NCI-H2081 (cell line): ENCODE measurements around the gene ADGB.
"Not testable (repeated sequence)": the region's sequence is repeated elsewhere in the genome, so short reads cannot be mapped to it uniquely, and the experiment has no call there.

Experiments used
- DNase-seq, 2 experiments: peaks; one replicate each; lab custom pipeline; 2025; lab: John Stamatoyannopoulos, UW

Gene ADGB

GRCh38 chr6:146768722-146769121, 169.9 kb downstream of the ADGB start:
- no peak for DNase-seq

DNA sequence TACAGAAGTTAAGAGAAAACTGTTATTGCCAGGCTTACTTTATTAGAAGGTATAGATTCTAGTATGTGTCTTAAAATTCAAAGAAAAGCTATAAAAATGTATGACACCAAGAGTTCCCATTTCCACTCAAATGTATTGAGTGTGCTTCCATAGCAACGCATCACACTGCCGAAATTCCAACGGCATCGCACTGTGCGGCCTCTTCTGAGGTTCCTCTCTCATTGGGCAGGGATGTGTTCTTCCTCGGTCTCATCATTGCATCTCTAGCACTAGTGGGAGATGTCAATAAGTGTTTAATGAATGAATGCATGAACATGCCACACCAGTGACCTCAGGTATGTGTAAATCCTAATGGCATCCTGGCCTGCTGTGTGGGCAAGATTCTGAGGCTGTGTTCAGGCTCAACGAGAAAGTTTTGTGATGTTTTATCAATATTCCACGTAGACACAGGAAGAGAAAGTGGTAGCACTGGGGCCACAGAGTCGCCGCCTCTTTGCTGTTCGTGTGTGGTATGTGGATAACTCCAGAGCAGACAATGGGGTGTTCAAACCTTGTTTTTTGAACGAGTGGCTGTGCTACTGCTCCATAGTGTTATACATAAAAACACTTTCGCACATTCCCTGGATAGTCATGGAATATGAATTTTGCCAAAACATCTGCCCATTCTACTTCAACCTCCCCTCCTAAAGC, 171.6 kb downstream of the ADGB start:
- no peak for DNase-seq

- no peak for DNase-seq
Observed at GRCh38 chr6:146770965-146771735, 172.4 kb downstream of the ADGB start.

- DNase-seq, result peak in 1 of 2 experiments; percentile 1
Observed at GRCh38 chr6:146775220-146775619, 176.4 kb downstream of the ADGB start.

DNA sequence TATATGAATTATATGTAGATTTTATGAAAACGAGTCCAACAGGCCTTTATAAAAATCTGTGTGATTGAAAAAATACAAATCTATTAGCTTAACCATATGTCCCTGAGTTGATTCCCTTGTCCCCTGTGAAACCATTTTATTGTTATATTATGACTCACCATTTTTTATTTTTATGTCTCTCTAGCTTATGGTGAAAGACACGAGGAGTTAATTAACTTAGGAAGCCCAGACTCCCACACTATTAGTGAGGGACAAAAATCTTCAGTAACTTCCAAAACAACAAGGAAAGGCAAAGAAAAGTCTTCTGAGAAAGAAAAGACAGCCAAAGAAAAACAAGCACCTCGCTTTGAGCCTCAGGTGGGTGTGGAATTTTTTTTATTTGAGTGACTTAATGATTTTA, 183.1 kb downstream of the ADGB start:
- DNase-seq, result no peak

DNA sequence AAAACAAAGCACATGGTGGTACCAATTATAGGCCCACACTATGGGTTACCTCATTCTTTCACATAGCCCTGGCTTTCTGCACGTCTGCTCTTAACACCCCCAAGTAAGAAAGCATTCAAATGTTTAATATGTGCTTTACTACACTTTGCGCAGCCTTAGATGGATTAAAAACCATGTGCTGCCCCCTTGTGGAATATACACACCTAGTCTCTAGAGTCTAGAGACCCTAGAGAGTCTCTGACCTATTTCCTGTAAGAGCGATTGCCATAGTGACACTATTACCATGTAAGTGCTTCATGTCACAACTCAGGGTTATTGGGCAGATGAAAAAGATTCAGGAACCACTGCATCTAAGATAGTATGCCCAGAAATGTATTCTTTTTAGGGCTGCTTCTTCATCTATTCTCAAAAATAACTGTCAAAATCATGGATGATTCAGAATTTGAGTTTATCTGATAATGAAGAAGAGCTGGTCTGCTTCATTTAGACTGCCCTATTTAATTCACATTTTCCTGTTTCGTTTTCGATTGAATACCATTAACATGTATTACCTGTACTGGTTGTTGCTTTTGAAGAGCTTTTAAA, 186.3 kb downstream of the ADGB start:
- DNase-seq, result peak; percentile 39 to 62

- DNase-seq, result no peak
Observed at GRCh38 chr6:146787876-146788508, 189.2 kb downstream of the ADGB start.

DNA sequence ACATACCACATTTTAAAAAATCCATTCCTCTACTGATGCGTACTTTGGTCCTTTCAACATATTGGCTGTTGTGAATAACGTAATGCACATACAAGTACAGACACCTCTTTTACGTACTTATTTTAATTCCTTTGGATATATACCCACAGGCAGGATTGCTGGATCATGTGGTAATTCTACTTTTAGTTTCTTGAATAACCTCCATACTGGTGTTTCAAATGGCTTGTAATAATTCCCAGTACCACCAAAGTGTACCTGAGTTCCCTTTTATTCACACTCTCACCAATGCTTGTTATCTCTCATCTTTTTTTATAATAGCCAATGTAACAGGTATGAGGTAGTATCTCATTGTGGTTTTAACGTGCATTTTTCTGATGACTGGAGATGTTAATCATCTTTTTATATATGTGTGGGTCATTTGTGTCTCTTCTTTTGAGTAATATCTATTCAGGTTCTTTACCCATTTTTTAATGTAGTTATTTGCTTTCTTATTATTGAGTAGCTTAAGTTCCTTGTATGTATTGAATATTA, 191.9 kb downstream of the ADGB start:
- no peak for DNase-seq

- DNase-seq, result no peak
Observed at GRCh38 chr6:146791930-146792329, 193.2 kb downstream of the ADGB start.

- DNase-seq, result not testable (repeated sequence)
Observed at GRCh38 chr6:146793218-146793617, 194.4 kb downstream of the ADGB start.

DNA sequence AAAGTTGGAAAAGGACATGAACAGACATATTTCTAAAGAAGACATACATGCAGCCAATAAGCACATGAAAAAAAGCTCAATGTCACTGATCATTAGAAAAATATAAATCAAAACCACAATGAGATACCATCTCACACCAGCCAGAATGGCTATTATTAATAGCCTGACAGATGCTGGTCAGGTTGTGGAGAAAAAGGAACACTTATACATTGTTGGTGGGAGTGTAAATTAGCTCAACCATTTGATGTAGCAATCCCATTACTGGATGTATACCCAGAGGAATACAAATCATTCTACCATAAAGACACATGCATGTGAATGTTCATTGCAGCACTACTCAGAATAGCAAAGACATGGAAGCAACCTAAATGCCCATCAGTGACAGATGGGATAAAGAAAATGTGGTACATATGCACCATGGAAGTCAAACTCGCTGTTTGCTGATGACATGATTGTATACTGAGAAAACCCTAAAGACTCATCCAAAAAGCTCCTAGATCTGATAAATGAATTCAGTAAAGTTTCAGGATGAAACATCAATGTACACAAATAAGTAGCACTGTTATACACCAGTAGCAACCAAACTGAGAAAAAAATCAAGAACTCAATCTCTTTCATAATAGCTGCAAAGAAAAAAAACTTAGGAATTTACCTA, 196.8 kb downstream of the ADGB start:
- DNase-seq, result no peak

GRCh38 chr6:146803167-146803566, 204.4 kb downstream of the ADGB start:
- DNase-seq, result not testable (repeated sequence)

DNA sequence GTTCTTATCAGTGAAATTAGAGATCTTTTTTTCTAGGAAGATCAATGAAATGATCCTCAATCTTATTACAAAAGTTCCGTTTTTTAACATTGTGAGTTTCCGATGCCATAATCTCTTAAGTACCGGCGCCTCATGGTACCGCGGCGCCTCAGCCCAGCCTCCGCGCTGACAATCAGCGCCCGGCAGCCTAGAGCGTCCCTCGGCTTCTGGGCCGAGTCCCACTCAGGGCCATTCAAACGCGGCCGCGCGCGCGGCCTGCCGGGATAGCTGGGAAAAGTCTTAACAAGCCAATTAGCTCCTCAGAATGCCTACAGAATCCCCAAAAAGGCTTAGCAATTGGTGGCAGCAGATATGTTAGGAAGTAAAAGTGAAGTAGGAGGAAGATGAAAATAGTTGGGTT, 204.8 kb downstream of the ADGB start:
- DNase-seq, result no peak

- DNase-seq, result no peak
Observed at GRCh38 chr6:146805546-146806325, 207.0 kb downstream of the ADGB start.

DNA sequence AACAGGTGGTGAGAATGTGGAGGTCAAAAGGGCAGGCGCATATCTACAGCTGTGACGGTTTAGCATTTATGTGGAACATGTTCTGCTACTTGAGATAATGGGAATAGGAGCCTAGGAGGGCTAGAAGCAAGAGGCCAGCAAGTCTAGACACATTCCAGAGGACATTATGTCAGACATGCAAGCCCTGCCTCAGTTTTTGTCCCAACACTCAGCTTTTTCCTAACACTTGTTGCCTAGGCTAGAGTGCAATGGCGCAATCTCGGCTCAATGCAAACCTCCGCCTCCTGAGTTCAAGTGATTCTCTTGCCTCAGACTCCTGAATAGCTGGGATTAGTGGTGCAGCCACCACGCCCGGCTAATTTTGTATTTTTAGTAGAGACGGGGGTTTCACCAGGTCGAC, 210.2 kb downstream of the ADGB start:
- DNase-seq, result not testable (repeated sequence)

DNA sequence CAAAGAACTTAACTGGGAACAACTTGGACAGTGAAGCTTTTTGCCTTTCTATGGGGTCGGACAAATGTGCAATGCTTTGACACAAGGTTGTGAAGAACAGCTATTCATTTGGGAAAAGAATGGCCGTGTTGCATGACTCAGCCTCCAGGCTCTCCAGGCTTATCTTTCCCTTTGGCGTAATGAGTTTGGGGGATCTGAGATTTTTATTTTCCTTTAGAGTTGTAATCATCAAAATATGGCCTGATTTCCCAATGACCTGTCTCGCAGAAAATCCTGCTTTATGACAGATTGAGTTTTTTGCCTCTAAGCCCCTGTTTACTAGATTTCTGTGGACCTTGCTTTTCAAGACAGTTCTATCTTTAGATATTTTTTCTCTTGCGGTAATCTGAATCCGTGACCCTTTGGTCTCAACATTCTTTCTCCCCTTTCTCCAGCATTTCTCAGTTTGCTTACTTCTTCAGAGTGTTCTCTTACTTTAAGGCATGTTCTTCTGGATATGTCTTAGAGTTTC, 214.1 kb downstream of the ADGB start:
- not testable (repeated sequence) for DNase-seq

DNA sequence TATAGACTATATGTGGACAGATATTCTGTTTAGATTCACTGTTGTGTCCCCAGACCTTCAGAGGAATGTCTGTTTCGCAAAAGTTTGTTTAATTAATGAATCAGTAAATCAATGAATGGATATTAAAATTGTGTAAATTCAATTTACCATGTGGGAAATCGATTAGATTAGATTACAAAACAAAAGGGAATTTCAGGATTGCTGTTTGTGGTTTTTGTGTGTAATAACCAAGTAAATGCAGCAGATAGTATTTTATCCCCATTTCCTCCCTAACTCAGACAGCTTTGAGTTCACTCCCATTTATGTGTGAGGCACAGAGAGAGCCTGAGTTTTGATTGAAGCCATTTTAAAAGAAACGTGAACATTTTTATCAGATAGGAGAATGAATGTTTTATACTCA, 214.8 kb downstream of the ADGB start:
- no peak for DNase-seq

DNA sequence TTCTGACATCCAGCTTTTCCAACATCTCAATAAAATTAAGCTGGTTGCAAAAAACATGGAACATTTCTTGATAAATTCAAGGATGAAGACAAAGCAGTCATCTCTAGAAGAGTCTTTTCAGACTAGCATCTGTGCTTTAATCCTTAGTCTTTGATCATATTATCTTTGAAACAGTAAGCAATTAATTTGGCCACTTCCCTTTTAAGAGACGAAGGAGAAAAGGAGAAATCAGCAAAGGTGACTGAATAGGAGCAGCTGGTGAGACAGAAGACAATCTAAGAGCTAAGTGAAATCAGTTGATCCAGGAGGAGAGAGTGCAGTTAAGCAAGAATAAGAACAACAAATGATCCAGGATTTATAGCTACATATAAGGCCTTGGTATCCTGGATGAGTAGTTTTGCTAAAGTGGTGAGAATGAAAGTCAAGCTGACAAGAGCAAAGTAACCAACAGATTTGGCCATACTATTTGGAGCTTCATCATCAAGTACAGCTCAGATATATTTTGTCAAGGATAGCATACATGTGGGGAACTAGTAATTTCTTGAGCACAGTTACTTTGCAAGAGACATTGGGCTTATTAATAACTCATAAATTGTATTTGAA, 215.5 kb downstream of the ADGB start:
- no peak for DNase-seq

DNA sequence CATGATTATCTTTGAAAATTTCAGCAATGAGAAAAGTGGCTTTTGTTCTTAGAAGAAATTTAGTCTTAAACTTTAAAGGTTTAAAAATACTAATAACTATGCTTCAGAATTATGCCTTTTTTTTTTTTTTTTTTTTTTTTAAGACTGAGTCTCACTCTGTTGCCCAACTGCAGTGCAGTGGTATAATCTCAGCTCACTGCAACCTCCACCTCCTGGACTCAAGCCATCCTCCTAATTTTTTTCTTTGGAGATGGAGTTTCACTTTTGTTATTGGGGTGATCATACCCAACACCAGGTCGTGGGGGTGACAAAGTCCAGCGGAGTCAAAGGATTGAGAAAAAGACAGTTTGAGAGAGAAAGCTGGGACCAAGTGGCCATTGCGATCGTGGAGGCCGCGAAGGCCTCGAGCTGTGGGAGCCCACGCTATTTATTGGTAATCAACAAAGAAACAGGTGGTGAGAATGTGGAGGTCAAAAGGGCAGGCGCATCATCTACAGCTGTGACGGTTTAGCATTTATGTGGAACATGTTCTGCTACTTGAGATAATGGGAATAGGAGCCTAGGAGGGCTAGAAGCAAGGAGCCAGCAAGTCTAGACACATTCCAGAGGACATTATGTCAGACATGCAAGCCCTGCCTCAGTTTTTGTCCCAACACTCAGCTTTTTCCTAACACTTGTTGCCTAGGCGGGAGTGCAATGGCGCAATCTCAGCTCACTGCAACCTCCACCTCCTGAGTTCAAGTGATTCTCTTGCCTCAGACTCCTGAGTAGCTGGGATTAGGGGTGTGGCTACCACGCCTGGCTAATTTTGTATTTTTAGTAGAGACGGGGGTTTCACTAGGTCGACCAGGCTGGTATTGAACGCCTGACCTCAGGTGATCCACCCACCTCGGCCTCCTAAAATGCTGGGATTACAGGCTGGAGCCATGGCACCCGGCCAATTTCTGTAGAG, 217.0 kb downstream of the ADGB start:
- not testable (repeated sequence) for DNase-seq
